ENCODE data around the gene TIMM21. TPM values are rescaled to one million over a fixed set of nuclear protein-coding genes. Genes with fewer than 3 reads are reported as not detected.

The TIMM21 gene
- total RNA-seq, 1 donor = 20.7 TPM

DNA sequence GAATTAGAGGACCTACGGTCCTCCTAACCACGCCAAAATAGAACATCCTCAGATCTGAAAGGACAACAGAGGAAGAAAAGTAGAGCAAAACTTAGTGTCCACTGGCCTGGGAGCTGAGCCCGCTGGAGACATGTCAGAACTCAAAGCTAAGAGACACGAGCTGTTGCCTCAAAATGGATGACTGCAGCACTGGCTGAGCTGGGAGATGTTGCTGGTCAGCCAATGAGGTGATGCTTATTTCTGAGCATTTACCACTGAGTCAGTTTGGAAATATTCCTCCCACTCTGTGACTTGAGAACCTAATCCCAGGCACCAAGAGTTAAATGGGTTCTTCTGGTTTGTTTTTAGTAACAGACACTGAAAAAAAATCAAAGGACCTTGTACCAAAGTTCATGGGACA is 33.3 kb upstream of the TIMM21 start:
- TF ChIP-seq, protein P1, sequence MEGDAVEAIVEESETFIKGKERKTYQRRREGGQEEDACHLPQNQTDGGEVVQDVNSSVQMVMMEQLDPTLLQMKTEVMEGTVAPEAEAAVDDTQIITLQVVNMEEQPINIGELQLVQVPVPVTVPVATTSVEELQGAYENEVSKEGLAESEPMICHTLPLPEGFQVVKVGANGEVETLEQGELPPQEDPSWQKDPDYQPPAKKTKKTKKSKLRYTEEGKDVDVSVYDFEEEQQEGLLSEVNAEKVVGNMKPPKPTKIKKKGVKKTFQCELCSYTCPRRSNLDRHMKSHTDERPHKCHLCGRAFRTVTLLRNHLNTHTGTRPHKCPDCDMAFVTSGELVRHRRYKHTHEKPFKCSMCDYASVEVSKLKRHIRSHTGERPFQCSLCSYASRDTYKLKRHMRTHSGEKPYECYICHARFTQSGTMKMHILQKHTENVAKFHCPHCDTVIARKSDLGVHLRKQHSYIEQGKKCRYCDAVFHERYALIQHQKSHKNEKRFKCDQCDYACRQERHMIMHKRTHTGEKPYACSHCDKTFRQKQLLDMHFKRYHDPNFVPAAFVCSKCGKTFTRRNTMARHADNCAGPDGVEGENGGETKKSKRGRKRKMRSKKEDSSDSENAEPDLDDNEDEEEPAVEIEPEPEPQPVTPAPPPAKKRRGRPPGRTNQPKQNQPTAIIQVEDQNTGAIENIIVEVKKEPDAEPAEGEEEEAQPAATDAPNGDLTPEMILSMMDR (IDR thresholded peaks at IDR 0.05; ENCODE audit: insufficient read depth, low read depth, low read length) = no peak
- H3K4me3 ChIP-seq (ENCODE audit: low read depth, low read length) = no peak overlapping the region
- peak; percentile 32 for DNase-seq (ENCODE audit: low read depth)

DNA sequence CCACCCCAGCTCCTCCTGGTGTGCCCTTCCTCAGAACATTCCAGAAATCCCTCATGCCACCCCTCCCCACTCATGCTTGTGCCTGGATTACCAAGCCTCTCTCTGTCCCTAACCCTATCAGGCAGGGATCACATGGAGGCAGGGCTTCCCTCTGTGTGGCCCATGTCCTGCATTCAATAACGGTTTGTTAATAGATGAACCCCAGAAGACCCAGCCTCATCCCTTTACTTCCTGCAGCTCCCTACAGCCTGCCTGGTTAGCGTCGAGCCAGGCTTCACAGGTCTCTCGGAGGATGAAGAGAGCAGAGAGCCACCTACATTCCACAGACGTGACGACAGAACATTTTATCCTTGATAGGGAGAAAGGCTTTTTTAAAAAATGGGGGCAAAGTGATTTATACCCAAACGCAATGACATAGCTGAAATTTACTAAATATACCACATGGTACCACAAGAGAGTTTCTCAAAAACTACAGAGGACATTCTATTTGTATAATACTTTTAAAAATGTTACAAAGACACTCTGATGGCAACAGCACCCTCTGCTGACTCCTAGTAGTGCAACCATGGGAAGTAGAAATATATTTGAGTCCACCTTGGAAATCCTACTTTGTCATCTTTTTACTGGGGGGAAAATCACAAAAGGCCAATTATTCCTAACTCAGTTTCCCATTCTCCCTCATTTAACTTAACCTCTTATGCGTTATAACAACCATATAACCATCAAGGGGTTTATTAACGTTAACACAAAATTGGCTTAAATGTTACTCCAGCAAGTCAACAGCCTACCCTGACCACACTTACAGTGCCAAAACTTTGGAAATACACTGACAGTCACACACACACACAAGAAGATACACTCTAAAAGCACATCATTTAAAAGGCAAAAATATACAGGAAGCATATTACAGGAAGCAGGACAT is 31.4 kb upstream of the TIMM21 start:
- no peak overlapping the region for H3K4me3 ChIP-seq (ENCODE audit: low read depth, low read length)
- TF ChIP-seq, protein P1 (IDR thresholded peaks at IDR 0.05; ENCODE audit: insufficient read depth, low read depth, low read length) = peak; percentile 76
- DNase-seq (ENCODE audit: low read depth) = peak; percentile 47

DNA sequence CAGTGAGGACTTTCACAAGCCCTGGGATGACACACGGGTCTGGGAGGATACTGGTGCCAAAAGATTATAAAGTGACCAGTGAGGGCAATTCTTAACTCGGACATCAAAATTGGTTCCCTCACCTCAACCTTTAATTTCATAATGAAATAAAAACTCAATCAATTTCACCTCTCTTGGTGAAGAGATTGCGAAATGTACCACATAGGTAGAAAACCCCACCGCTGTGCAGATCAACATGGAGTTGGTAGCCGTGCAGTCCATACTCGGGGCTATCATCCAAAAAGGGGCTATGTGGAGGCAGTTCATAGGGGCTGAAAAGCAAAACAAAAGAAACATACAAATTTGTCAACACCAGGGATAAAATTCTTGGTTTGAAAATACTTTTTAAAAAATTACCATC is 25.1 kb upstream of the TIMM21 start:
- no peak for DNase-seq (ENCODE audit: low read depth)
- TF ChIP-seq, protein P1 (IDR thresholded peaks at IDR 0.05; ENCODE audit: insufficient read depth, low read depth, low read length) = no peak
- no peak overlapping the region for H3K4me3 ChIP-seq (ENCODE audit: low read depth, low read length)

DNA sequence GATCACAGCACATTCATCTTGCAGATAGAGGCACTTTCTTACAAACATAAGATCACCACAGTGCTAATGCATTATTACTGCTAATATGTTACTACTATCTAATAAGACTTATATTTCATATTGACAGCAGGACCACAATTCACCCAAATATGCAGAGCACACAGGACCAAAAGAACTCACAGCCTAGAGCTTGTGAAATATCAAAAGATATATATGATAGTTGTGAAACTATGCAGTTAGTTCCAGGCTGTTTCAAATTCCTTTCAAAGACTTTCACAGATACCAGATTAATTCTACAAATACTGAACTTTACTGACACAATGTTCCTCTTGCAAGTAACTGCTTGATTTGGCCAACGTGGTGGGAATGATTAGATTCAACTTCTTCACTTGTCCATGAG is 23.7 kb upstream of the TIMM21 start:
- H3K4me3 ChIP-seq (ENCODE audit: low read depth, low read length) = no peak overlapping the region
- TF ChIP-seq, protein P1 (IDR thresholded peaks at IDR 0.05; ENCODE audit: insufficient read depth, low read depth, low read length) = no peak
- no peak for DNase-seq (ENCODE audit: low read depth)

DNA sequence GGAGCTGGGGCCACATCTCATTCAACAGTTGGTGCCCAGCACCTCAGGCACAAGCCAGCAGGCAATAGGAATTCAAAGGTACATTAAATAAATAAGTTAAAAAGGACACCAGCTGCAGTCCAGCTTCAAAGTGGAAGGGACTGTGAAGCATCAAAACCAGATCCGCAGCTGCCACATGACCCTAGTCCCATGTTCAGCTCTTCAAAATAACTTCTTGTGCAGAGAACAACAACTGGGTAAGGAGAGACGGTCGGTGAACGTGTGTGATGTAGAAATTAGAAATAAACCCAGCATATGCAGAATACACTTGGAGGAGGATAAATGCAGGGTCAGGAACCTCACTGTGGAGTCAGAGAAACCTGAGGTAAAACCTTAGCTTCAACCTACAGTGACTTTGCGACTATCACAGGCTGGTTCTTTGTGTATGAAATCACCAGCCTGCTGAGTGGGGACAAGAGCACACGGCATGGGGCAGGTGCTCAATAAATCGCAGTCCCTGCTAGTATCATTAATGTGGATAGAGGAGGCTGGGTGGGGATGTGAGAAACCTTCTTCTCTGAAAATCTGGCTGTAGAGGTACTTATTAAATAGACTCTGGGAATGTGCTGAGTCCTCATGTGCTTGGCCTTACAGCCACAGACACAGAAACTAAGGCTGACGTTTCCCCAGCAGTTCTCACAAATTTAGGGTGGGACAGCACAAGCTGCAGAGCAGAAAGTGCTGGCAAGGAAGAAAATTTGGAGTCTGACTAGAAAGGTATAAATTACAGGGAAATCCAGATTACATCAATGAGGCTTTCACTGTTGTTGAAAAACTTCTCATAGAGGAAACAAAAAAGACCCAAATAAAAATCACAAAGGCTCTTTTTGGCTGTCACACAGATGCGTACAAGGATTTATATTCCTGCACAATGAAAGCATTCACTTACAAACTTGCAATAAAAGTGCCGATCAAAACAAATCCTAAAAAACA is 21.4 kb upstream of the TIMM21 start:
- TF ChIP-seq, protein P1 (IDR thresholded peaks at IDR 0.05; ENCODE audit: insufficient read depth, low read depth, low read length) = no peak
- no peak for DNase-seq (ENCODE audit: low read depth)
- no peak overlapping the region for H3K4me3 ChIP-seq (ENCODE audit: low read depth, low read length)

DNA sequence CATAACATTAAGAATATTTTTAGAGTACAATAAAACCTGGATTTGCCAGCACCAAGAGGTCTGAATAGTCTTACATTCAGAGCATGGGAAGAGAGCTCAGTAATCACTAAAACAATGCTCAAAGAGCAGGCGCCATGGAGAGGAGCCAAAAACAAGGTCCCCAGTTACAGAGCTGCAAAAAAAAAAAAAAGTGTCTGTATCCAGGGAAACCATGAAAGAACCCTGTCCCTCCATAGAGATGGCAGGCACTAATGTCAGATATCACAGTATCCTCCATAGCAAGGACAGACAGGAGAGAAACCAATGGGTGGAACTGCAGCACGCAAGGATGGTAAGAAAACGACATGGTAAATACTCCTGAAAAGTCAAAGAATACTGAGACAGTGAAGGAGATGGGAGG is 20.2 kb upstream of the TIMM21 start:
- DNase-seq (ENCODE audit: low read depth) = no peak
- TF ChIP-seq, protein P1 (IDR thresholded peaks at IDR 0.05; ENCODE audit: insufficient read depth, low read depth, low read length) = no peak
- H3K4me3 ChIP-seq (ENCODE audit: low read depth, low read length) = no peak overlapping the region

Measured in fibroblast of villous mesenchyme (primary cell).